A549 (cell line): Measurements from ENCODE around the gene ACYP1. TPM values are rescaled to one million over a fixed set of nuclear protein-coding genes. Genes with fewer than 3 reads are reported as not detected.

Source experiments
- ATAC-seq, 2 experiments: fragments of 200-7000 bp in 1 of 2; fragments of >200 bp in 1 of 2; cut with Nextera tagmentation in 1 of 2; cut with Tn5 transposase in 1 of 2; 3 replicates each; pipeline versions ENCODE4 v1.8.0 to v1.9.1; 2018 to 2020; ENCODE audit warnings: mild to moderate bottlenecking in 1 of 2, moderate library complexity in 1 of 2
- CTCF ChIA-PET: fragments of 300-600 bp; sonication (Branson Sonifier 250); formaldehyde crosslinking; extraction: SDS; loops from one replicate; lab custom pipeline; 2021; ENCODE audit warnings: antibody characterized with exemption, inconsistent platforms; lab: Yijun Ruan, JAX
- POLR2A ChIA-PET: fragments of 350-600 bp; formaldehyde crosslinking; extraction: SDS; loops from one replicate; lab custom pipeline; 2021; ENCODE audit warnings: antibody characterized with exemption, inconsistent platforms; lab: Yijun Ruan, JAX
- DNase-seq, 2 experiments: peaks; one replicate each; pipeline versions ENCODE4 v3.0.0 to v3.0.0-alpha.2; 2011 to 2016; ENCODE audit warnings: low read depth in 1 of 2, low spot score in 1 of 2
- FAIRE-seq: peaks from 2 replicates; lab custom pipeline; 2011; peaks lifted over from hg19 to GRCh38; lab: Jason Lieb, UNC
- H3K27ac ChIP-seq, 2 experiments: fragments of >200 bp; sonication (Bioruptor Twin); formaldehyde crosslinking; 3 replicates each; pipeline ENCODE4 v1.5.1; 2016 to 2017
- H3K4me1 ChIP-seq: fragments of >200 bp; sonication (Bioruptor Twin); formaldehyde crosslinking; 3 replicates; pipeline ENCODE4 v1.6.1; 2016
- H3K4me2 ChIP-seq: fragments of >200 bp; sonication (Bioruptor Twin); formaldehyde crosslinking; 3 replicates; pipeline ENCODE4 v1.6.1; 2016
- H3K4me3 ChIP-seq: fragments of >200 bp; sonication (Bioruptor Twin); formaldehyde crosslinking; 3 replicates; pipeline ENCODE4 v1.5.1; 2016
- H3K9me3 ChIP-seq: fragments of >200 bp; sonication (Bioruptor Twin); formaldehyde crosslinking; 3 replicates; pipeline ENCODE4 v1.6.1; 2016
- BCL3 ChIP-seq: fragments of >200 bp; sonication (Bioruptor Twin); formaldehyde crosslinking; IDR thresholded peaks from 3 replicates; pipeline ENCODE4 v1.6.1; 2016
- BHLHE40 ChIP-seq: IDR thresholded peaks from 2 replicates; pipeline ENCODE4 v1.6.1; 2012; ENCODE audit warnings: low read depth, low read length, inconsistent platforms
- CHD2 ChIP-seq: fragments of 150-350 bp; IDR thresholded peaks from 2 replicates; pipeline ENCODE4 v1.6.1; 2014; ENCODE audit warnings: low read length; ENCODE audit not compliant: partially characterized antibody
- CTCF ChIP-seq: fragments of >200 bp; sonication (Bioruptor Twin); formaldehyde crosslinking; IDR thresholded peaks from 3 replicates; pipeline ENCODE4 v1.5.1; 2016
- ELK1 ChIP-seq: fragments of 150-350 bp; IDR thresholded peaks from 2 replicates; pipeline ENCODE4 v1.6.1; 2014; ENCODE audit warnings: low read depth, mild to moderate bottlenecking, low read length
- GATA3 ChIP-seq: IDR thresholded peaks from 2 replicates; pipeline ENCODE4 v1.6.1; 2012; ENCODE audit warnings: borderline replicate concordance
- HES2 ChIP-seq: fragments of >200 bp; sonication (Bioruptor Twin); formaldehyde crosslinking; IDR thresholded peaks from 2 replicates; pipeline ENCODE4 v1.6.1; 2016
- JUNB ChIP-seq: fragments of >200 bp; sonication (Bioruptor Twin); formaldehyde crosslinking; IDR thresholded peaks from 2 replicates; pipeline ENCODE4 v1.6.1; 2016
- MAFK ChIP-seq: fragments of 450-650 bp; IDR thresholded peaks from 2 replicates; pipeline ENCODE4 v1.6.1; 2014; ENCODE audit not compliant: partially characterized antibody
- PBX3 ChIP-seq: IDR thresholded peaks from 2 replicates; pipeline ENCODE4 v1.6.1; 2012
- POLR2AphosphoS2 ChIP-seq: conservative IDR thresholded peaks from 2 replicates; pipeline ENCODE4 v1.6.1; 2012; ENCODE audit warnings: low read length, improper control_type of control experiment, inconsistent platforms
- RCOR1 ChIP-seq: fragments of 150-350 bp; IDR thresholded peaks from 2 replicates; pipeline ENCODE4 v1.6.1; 2014; ENCODE audit warnings: antibody characterized with exemption, low read length, low read depth
- ZC3H11A ChIP-seq: fragments of 450-650 bp; IDR thresholded peaks from 2 replicates; pipeline ENCODE4 v1.6.1; 2014; ENCODE audit warnings: antibody characterized with exemption, mild to moderate bottlenecking
- WGBS: methylation state at CpG from one replicate; pipeline ENCODE4 v1.1.6; 2017; ENCODE audit errors: missing lambda C conversion rate; 5-methylcytosine and 5-hydroxymethylcytosine counted together
- polyA plus RNA-seq, 4 experiments: library from polyadenylated mRNA; depleted of rRNA in 3 of 4; stranded (reverse); fragments of >200 nt; fragmentation: RNase III in 1 of 4; extraction: RNeasy Plus Mini Kit Qiagen cat#74134 plus additional on column Dnase treatment in 1 of 4; gene quantifications; 2 replicates in 3 of 4; 3 replicates in 1 of 4; pipeline ENCODE4 v1.2.3, GENCODE V29; 2011 to 2017

Gene ACYP1
- polyA plus RNA-seq, 2 of the 4 experiments (the other 2 are of a cell fraction): 34.3 to 36.7 TPM

GRCh38 chr14:75044752-75045151, 19.1 kb downstream of the ACYP1 start:
- 82% methylated on average over 8 of the region's 8 CpGs for WGBS
- Histone ChIP-seq H3K9me3 (no peaks in the 10 kb centered on the region), H3K4me1 (peaks cover 55% of the 10 kb centered on the region), H3K27ac (peak overlapping the region; percentile 7 to 52; a peak in 3 of 6 replicates), H3K4me2 (peak overlapping the region; percentile 32; the same call in 2 of the 3 replicates), H3K4me3 (no peak overlapping the region)
- no peak for ATAC-seq
- no peak for FAIRE-seq
- TF ChIP-seq BCL3 (no peak), ZC3H11A (no peak), MAFK (no peak)
- CTCF ChIA-PET: interaction anchor here (0.9 to 2.5 kb wide), 4 partner anchors 44 to 139 kb away, joined by 3 to 8 read pairs (median 6); no protein-coding TSS in a partner anchor
- DNase-seq: no peak
- POLR2A ChIA-PET: interaction anchor here (0.7 kb wide), 1 partner anchor 36 kb away, joined by 4 read pairs; no protein-coding TSS in a partner anchor

- H3K27ac ChIP-seq: peak overlapping the region; percentile 7 to 40; a peak in 3 of 6 replicates
- no peak for FAIRE-seq
- no peaks in the 10 kb centered on the region for H3K9me3 ChIP-seq
These were observed 19.5 kb downstream of the ACYP1 start for GRCh38 chr14:75044322-75044721.

GRCh38 chr14:75042035-75042434, 21.8 kb downstream of the ACYP1 start:
- H3K4me3 ChIP-seq: peak overlapping the region; percentile 9; the same call in 1 of the 3 replicates
- peak overlapping the region; percentile 72 for H3K4me2 ChIP-seq
- peak; percentile 56 to 64; a peak in 4 of 6 replicates for ATAC-seq
- no peak for FAIRE-seq
- 24% methylated on average over 6 of the region's 6 CpGs for WGBS
- TF ChIP-seq MAFK: peak; percentile 95
- TF ChIP-seq RCOR1: no peak
- TF ChIP-seq GATA3: no peak
- TF ChIP-seq BHLHE40: no peak
- TF ChIP-seq PBX3: no peak
- ChIA-PET POLR2A (interaction anchor here (0.6 kb wide), 1 partner anchor 164 kb away, joined by 4 read pairs; no protein-coding TSS in a partner anchor), CTCF (interaction anchor here (0.9 to 1.1 kb wide), 3 partner anchors 19 to 136 kb away, joined by 3 to 5 read pairs (median 4); no protein-coding TSS in a partner anchor)
- H3K27ac ChIP-seq: peak overlapping the region; percentile 67 to 85
- peaks cover 56% of the 10 kb centered on the region for H3K4me1 ChIP-seq
- no peaks in the 10 kb centered on the region for H3K9me3 ChIP-seq
- peak in 1 of 2 experiments; percentile 9 for DNase-seq

More at GRCh38 chr14:75044322-75044721, 19.5 kb downstream of the ACYP1 start:
- POLR2A ChIA-PET: interaction anchor here (0.7 kb wide), 1 partner anchor 36 kb away, joined by 4 read pairs; no protein-coding TSS in a partner anchor
- Histone ChIP-seq H3K4me1 (peaks cover 56% of the 10 kb centered on the region), H3K4me3 (no peak overlapping the region), H3K4me2 (peak overlapping the region; percentile 32; the same call in 2 of the 3 replicates)
- WGBS: 15% methylated on average over 2 of the region's 2 CpGs
- CTCF ChIA-PET: interaction anchor here (0.9 to 2.5 kb wide), 5 partner anchors 19 to 138 kb away, joined by 3 to 8 read pairs (median 5); no protein-coding TSS in a partner anchor
- DNase-seq (no peak), ATAC-seq (no peak)
- no peak for TF ChIP-seq ELK1
- TF ChIP-seq HES2: no peak
- TF ChIP-seq POLR2AphosphoS2: no peak
- no peak for TF ChIP-seq CTCF
- TF ChIP-seq CHD2: no peak
- no peak for TF ChIP-seq JUNB
